Neural crest cell (in vitro differentiated cells): Measurements from ENCODE around the gene CRCP. TPM values are rescaled to one million over a fixed set of nuclear protein-coding genes. Genes with fewer than 3 reads are reported as not detected.
"Not testable (repeated sequence)": the region's sequence is repeated elsewhere in the genome, so short reads cannot be mapped to it uniquely, and the experiment has no call there.

Experiments
- DNase-seq: peaks from one replicate; pipeline ENCODE4 v3.0.0; 2021; ENCODE audit warnings: low read depth, mixed read lengths, low spot score
- H3K27ac Mint-ChIP-seq: one replicate; pipeline ENCODE4 v1.8.0; 2021; ENCODE audit warnings: mild to moderate bottlenecking, mixed read lengths; ENCODE audit not compliant: unreplicated experiment
- H3K27me3 Mint-ChIP-seq: 2 replicates; pipeline ENCODE4 v1.8.0; 2021; ENCODE audit warnings: low read depth, mild to moderate bottlenecking, mixed read lengths
- H3K36me3 Mint-ChIP-seq: 2 replicates; pipeline ENCODE4 v1.8.0; 2021; ENCODE audit warnings: low read depth, mild to moderate bottlenecking, mixed read lengths
- H3K4me1 Mint-ChIP-seq: 2 replicates; pipeline ENCODE4 v1.8.0; 2021; ENCODE audit warnings: mixed read lengths
- H3K4me3 Mint-ChIP-seq: one replicate; pipeline ENCODE4 v1.8.0; 2021; ENCODE audit warnings: mild to moderate bottlenecking, mixed read lengths
- H3K9me3 Mint-ChIP-seq: 2 replicates; pipeline ENCODE4 v1.8.0; 2021; ENCODE audit warnings: mixed read lengths
- CTCF ChIP-seq: fragments of 200-600 bp; sonication (generic); conservative IDR thresholded peaks from 2 replicates; pipeline ENCODE4 v1.5.0; 2021; ENCODE audit warnings: antibody characterized with exemption, mild to moderate bottlenecking
- long read RNA-seq: library from polyadenylated mRNA; unstranded; transcript quantifications from one replicate; pipeline ENCODE4 v2.0.0, GENCODE V29; 2020
- total RNA-seq: library from RNA; stranded (reverse); gene quantifications from 2 replicates; pipeline ENCODE4 v1.2.1, GENCODE V29; 2021

CRCP gene
- 35.2 and 38.0 TPM in 2 replicates for total RNA-seq
- long read RNA-seq, transcript CRCP-203 (6 exons, 3,009 nt), result major isoform, 5 of 7 reads
- long read RNA-seq, partial matches to known transcripts, result 0 of 7 reads
- long read RNA-seq, other reads (novel, unspliced or antisense), result 2 of 7 reads

- Mint-ChIP-seq H3K36me3 (peaks cover 5% of the 10 kb centered on the region), H3K27ac (peak within 1 kb of the TSS; percentile 98), H3K9me3 (no peaks in the 10 kb centered on the region), H3K4me3 (peak within 1 kb of the TSS; percentile 98), H3K4me1 (peaks cover 44% of the 10 kb centered on the region), H3K27me3 (no peaks in the 10 kb centered on the region)
- peak; percentile 65 for DNase-seq
- TF ChIP-seq CTCF, result peak; percentile 53
Observed at GRCh38 chr7:66114743-66115649, at the start of gene CRCP. Gene CRCP, plus strand, starts transcription at chr7:66114847. Its CDS starts 116 bp downstream, at chr7:66114963.

- H3K4me1 Mint-ChIP-seq, result no peaks in the 10 kb centered on the region
- peaks cover 7% of the 10 kb centered on the region for H3K9me3 Mint-ChIP-seq
- TF ChIP-seq CTCF, result no peak
- no peak overlapping the region for H3K4me3 Mint-ChIP-seq
- DNase-seq, result no peak
- H3K27me3 Mint-ChIP-seq, result no peaks in the 10 kb centered on the region
- H3K27ac Mint-ChIP-seq, result no peak overlapping the region
- no peaks in the 10 kb centered on the region for H3K36me3 Mint-ChIP-seq
Observed at GRCh38 chr7:66069732-66070131, 44.9 kb upstream of the CRCP start.

GRCh38 chr7:66070222-66070621, 44.4 kb upstream of the CRCP start:
- H3K4me1 Mint-ChIP-seq, result peaks cover 1% of the 10 kb centered on the region
- peaks cover 7% of the 10 kb centered on the region for H3K9me3 Mint-ChIP-seq
- DNase-seq, result no peak
- H3K4me3 Mint-ChIP-seq, result no peak overlapping the region
- H3K36me3 Mint-ChIP-seq, result no peaks in the 10 kb centered on the region
- no peaks in the 10 kb centered on the region for H3K27me3 Mint-ChIP-seq
- TF ChIP-seq CTCF, result no peak
- H3K27ac Mint-ChIP-seq, result no peak overlapping the region

- H3K27me3 Mint-ChIP-seq, H3K4me3 Mint-ChIP-seq, H3K9me3 Mint-ChIP-seq, H3K36me3 Mint-ChIP-seq, DNase-seq, H3K27ac Mint-ChIP-seq: not testable (repeated sequence)
- H3K4me1 Mint-ChIP-seq, result peaks cover 12% of the 10 kb centered on the region
Observed at GRCh38 chr7:66072208-66072607, 42.4 kb upstream of the CRCP start.

- H3K36me3 Mint-ChIP-seq, result no peaks in the 10 kb centered on the region
Observed at GRCh38 chr7:66075590-66076461, 38.8 kb upstream of the CRCP start, which contains the start of gene ASL. Gene ASL, plus strand, starts transcription at chr7:66075819. Its CDS starts 263 bp downstream, at chr7:66076082.

More at GRCh38 chr7:66075590-66076461, 38.8 kb upstream of the CRCP start, which contains the start of gene ASL:
- Mint-ChIP-seq H3K4me1 (peaks cover 16% of the 10 kb centered on the region), H3K9me3 (no peaks in the 10 kb centered on the region), H3K4me3 (peak within 1 kb of the TSS; percentile 95), H3K27ac (peak within 1 kb of the TSS; percentile 71), H3K27me3 (no peaks in the 10 kb centered on the region)
- peak; percentile 25 for TF ChIP-seq CTCF
- peak; percentile 90 for DNase-seq
